ENCODE data around the gene GCSH. TPM values are rescaled to one million over a fixed set of nuclear protein-coding genes. Genes with fewer than 3 reads are reported as not detected.

The GCSH gene
- total and polyA plus RNA-seq, 2 of the 13 experiments (the other 11 are each of a cell fraction or from before 2014, with no cell fraction given): 35.9 to 103 TPM

- Histone ChIP-seq H3K9ac (ENCODE audit: insufficient read depth, low read depth, low read length) (no peak overlapping the region), H3K27me3 (ENCODE audit: control insufficient read depth in 1 of 2, insufficient read depth in 2 of 2, low read length in 2 of 2) (no peaks in the 10 kb centered on the region), H3K4me3 (replicated peaks in 1 of 3; ENCODE audit: insufficient read depth in 1 of 3, low read depth in 2 of 3, low read length in 3 of 3) (no peak overlapping the region), H3K27ac (ENCODE audit: extremely low read length, insufficient read depth, low read length) (no peak overlapping the region), H3K79me2 (ENCODE audit: insufficient read depth, low read length) (no peaks in the 10 kb centered on the region), H3K9me3 (ENCODE audit: low read length) (no peaks in the 10 kb centered on the region), H3K4me1 (ENCODE audit: insufficient read depth, low read length) (no peaks in the 10 kb centered on the region), H4K20me1 (ENCODE audit: insufficient read depth, low read length) (no peaks in the 10 kb centered on the region), H3K4me2 (ENCODE audit: low read depth, low read length) (no peak overlapping the region), H2AFZ (ENCODE audit: low read length) (no peak overlapping the region), H3K36me3 (replicated peaks in 1 of 2; ENCODE audit: control insufficient read depth in 1 of 2, insufficient read depth in 2 of 2, low read length in 2 of 2) (peaks cover 0 to 6% of the 10 kb centered on the region in 2 experiments; a peak in 1 of 5 replicates)
- ATAC-seq: no peak
- no peak for DNase-seq (ENCODE audit: low spot score)
- no peak for TF ChIP-seq CSRNP1 (CRISPR knock-in tag; IDR thresholded peaks at IDR 0.05)
- no peak for TF ChIP-seq ARNT (IDR thresholded peaks at IDR 0.05)
- no peak for TF ChIP-seq PHB2 (IDR thresholded peaks at IDR 0.05; ENCODE audit: partially characterized antibody)
- TF ChIP-seq SALL1 (CRISPR knock-in tag; IDR thresholded peaks at IDR 0.05): no peak
- TF ChIP-seq CERS6 (CRISPR knock-in tag; IDR thresholded peaks at IDR 0.05): no peak
- intact Hi-C loops (cut with micrococcal nuclease; ENCODE audit: unreplicated experiment): no loop called here
- no peak for FAIRE-seq
- CTCF ChIA-PET (ENCODE audit: low intra/inter-chr PET ratio, low total read pairs): no interaction called here
- 91% methylated on average over 6 of the region's 6 CpGs for WGBS (ENCODE audit: low lambda C conversion rate)
- no TSS peak for BruUV-seq (replicated peaks)
- in situ Hi-C loops (cut with HindIII; ENCODE audit: extremely low pct_ligation_motif_present, low pct_unique_long_range_greater_than_20kb): no loop called here
- POLR2A ChIA-PET: no interaction called here
These were observed 33.9 kb upstream of the GCSH start for GRCh38 chr16:81130126-81130525.
